Measurements from ENCODE around the gene FLVCR2.

DNA sequence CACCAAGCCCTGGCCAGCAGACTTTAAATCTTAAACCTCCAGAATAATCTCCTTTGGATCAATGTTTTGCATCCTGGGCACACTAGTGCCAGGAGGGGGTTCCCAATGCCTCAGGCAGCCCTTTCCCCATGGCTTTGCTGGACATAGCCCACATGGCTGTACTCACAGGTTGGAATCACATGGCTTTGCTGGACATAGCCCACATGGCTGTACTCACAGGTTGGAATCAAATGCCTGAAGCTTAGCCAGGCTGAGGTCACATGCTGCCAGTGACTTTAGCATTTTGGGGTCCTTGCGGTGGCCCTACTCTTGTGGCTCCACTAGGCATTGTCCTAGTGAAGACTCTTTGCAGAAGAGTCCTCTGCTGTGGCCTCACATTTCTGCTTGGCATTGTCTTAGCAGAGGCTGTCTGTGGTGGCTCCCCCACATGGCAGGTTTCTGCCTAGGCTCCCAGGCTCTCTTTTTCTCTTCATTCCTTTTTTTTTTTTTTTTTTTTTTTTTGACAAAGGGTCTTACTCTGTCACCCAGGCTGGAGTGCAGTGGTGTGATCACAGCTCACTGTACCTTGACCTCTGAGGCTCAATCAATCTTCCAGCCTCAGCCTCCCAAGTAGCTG, 13.0 kb downstream of the FLVCR2 start:
- TF ChIP-seq, protein P1, sequence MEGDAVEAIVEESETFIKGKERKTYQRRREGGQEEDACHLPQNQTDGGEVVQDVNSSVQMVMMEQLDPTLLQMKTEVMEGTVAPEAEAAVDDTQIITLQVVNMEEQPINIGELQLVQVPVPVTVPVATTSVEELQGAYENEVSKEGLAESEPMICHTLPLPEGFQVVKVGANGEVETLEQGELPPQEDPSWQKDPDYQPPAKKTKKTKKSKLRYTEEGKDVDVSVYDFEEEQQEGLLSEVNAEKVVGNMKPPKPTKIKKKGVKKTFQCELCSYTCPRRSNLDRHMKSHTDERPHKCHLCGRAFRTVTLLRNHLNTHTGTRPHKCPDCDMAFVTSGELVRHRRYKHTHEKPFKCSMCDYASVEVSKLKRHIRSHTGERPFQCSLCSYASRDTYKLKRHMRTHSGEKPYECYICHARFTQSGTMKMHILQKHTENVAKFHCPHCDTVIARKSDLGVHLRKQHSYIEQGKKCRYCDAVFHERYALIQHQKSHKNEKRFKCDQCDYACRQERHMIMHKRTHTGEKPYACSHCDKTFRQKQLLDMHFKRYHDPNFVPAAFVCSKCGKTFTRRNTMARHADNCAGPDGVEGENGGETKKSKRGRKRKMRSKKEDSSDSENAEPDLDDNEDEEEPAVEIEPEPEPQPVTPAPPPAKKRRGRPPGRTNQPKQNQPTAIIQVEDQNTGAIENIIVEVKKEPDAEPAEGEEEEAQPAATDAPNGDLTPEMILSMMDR (IDR thresholded peaks at IDR 0.05; ENCODE audit: insufficient read depth, low read length, poor library complexity, severe bottlenecking) = no peak
- no peak for TF ChIP-seq EZH2phosphoT487 (conservative IDR thresholded peaks at IDR 0.05; ENCODE audit: low read length)
